Smooth muscle cell (in vitro differentiated cells): Measurements from ENCODE around the gene PSD4. TPM values are rescaled to one million over a fixed set of nuclear protein-coding genes. Genes with fewer than 3 reads are reported as not detected.

Source experiments
- DNase-seq: peaks from one replicate; lab custom pipeline; 2025; ENCODE audit not compliant: unreplicated experiment; lab: John Stamatoyannopoulos, UW
- H2AFZ ChIP-seq: fragments of 200-600 bp; sonication (generic); 2 replicates; pipeline ENCODE4 v1.6.0; 2016; ENCODE audit warnings: antibody characterized with exemption, low read depth, mild to moderate bottlenecking
- H3F3A ChIP-seq: fragments of 200-600 bp; sonication (generic); 2 replicates; pipeline ENCODE4 v1.6.0; 2017; ENCODE audit warnings: antibody characterized with exemption, low read depth
- H3K27ac ChIP-seq: fragments of 200-600 bp; sonication (generic); 2 replicates; pipeline ENCODE4 v1.5.1; 2016; ENCODE audit warnings: low read depth, mild to moderate bottlenecking
- H3K27me3 ChIP-seq: fragments of 200-600 bp; sonication (generic); 2 replicates; pipeline ENCODE4 v1.6.1; 2016; ENCODE audit warnings: low read depth, mild to moderate bottlenecking
- H3K36me3 ChIP-seq: fragments of 200-600 bp; sonication (generic); 2 replicates; pipeline ENCODE4 v1.5.1; 2016; ENCODE audit warnings: low read depth
- H3K4me1 ChIP-seq: fragments of 200-600 bp; sonication (generic); 2 replicates; pipeline ENCODE4 v1.5.1; 2016; ENCODE audit warnings: low read depth
- H3K4me2 ChIP-seq: fragments of 200-600 bp; sonication (generic); 2 replicates; pipeline ENCODE4 v1.6.0; 2016; ENCODE audit warnings: mild to moderate bottlenecking
- H3K4me3 ChIP-seq: fragments of 200-600 bp; sonication (generic); 2 replicates; pipeline ENCODE4 v1.5.1; 2016; ENCODE audit warnings: mild to moderate bottlenecking
- H3K79me2 ChIP-seq: fragments of 200-600 bp; sonication (generic); 2 replicates; pipeline ENCODE4 v1.6.0; 2016; ENCODE audit warnings: low read depth, mild to moderate bottlenecking
- H3K9ac ChIP-seq: fragments of 200-600 bp; sonication (generic); 2 replicates; pipeline ENCODE4 v1.6.0; 2016; ENCODE audit warnings: low read depth
- H3K9me3 ChIP-seq: fragments of 200-600 bp; sonication (generic); replicated peaks from 2 replicates; pipeline ENCODE4 v1.5.1; 2016; ENCODE audit warnings: low read depth
- H4K20me1 ChIP-seq: fragments of 200-600 bp; sonication (generic); 2 replicates; pipeline ENCODE4 v1.6.0; 2016; ENCODE audit warnings: low read depth
- WGBS: methylation state at CpG from one replicate; pipeline ENCODE4 v1.1.7; 2016; ENCODE audit warnings: low lambda C conversion rate; 5-methylcytosine and 5-hydroxymethylcytosine counted together
- polyA plus RNA-seq: library from polyadenylated mRNA; unstranded; fragments of >200 nt; fragmentation: Nextera tagmentation; extraction: Ambion mirVana; gene quantifications from 2 replicates; pipeline ENCODE4 v1.2.1, GENCODE V29; 2016
- total RNA-seq: library from RNA; depleted of rRNA; stranded (reverse); fragments of >200 nt; gene quantifications from 2 replicates; pipeline ENCODE4 v1.2.3, GENCODE V29; 2014
- TF ChIP-seq, protein P1 (sequence below): fragments of 200-600 bp; sonication (generic); IDR thresholded peaks from 2 replicates; pipeline ENCODE4 v1.5.1; 2017; ENCODE audit warnings: borderline replicate concordance, mild to moderate bottlenecking, antibody characterized with exemption; ENCODE audit not compliant: insufficient read depth, poor library complexity, severe bottlenecking

Gene PSD4
- total and polyA plus RNA-seq, 2 experiments from 2014 or later: 7.3 to 7.8 TPM

DNA sequence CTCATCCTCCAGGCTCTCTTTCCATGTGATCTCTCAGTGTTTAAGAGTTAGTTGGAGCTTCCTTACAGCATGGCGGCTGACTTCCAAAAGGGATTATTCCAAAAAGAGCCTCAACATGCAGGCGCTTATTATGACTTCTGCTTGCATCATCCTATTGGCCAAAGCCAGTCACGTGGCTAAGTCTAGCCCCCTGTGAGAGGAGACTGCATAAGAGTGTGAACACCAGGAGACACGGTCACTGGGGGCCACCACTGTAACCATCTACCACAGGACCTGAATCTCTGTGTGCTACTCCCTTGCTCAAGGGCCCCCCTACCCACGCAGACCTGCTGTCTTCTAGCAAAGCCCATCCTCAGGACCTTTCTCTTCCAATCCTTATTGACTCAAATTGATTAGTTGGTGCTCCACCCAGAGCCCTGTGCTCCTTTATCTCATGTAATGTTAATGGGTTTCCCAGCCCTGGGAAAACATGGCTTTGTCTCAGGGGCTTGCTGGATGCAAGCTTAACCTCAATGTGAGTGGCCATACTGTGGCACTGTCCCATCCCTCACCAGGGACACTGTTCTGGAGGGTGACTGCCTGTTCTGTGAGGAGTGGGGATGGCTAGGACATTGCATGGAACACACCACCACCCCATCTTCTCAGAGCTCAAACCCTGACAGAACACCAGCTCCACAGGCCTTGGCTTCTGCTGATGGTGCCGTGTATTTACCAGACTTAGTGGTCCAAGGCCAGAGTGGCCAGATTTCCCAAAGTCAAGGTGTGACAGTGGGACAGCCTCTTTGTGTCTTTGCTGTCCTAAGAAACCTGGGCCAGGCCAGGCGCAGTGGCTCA lies 42.2 kb upstream of the PSD4 start:
- WGBS: 91% methylated on average over 7 of the region's 7 CpGs
- TF ChIP-seq, protein P1, sequence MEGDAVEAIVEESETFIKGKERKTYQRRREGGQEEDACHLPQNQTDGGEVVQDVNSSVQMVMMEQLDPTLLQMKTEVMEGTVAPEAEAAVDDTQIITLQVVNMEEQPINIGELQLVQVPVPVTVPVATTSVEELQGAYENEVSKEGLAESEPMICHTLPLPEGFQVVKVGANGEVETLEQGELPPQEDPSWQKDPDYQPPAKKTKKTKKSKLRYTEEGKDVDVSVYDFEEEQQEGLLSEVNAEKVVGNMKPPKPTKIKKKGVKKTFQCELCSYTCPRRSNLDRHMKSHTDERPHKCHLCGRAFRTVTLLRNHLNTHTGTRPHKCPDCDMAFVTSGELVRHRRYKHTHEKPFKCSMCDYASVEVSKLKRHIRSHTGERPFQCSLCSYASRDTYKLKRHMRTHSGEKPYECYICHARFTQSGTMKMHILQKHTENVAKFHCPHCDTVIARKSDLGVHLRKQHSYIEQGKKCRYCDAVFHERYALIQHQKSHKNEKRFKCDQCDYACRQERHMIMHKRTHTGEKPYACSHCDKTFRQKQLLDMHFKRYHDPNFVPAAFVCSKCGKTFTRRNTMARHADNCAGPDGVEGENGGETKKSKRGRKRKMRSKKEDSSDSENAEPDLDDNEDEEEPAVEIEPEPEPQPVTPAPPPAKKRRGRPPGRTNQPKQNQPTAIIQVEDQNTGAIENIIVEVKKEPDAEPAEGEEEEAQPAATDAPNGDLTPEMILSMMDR: no peak
- no peak for DNase-seq

GRCh38 chr2:113132414-113133021 lies 41.3 kb upstream of the PSD4 start:
- Histone ChIP-seq H3K27ac (no peak overlapping the region), H4K20me1 (no peaks in the 10 kb centered on the region), H3K4me2 (no peak overlapping the region), H3K27me3 (no peaks in the 10 kb centered on the region), H3K4me1 (no peaks in the 10 kb centered on the region), H2AFZ (no peak overlapping the region), H3K9me3 (no peaks in the 10 kb centered on the region), H3K36me3 (no peaks in the 10 kb centered on the region), H3F3A (no peaks in the 10 kb centered on the region), H3K9ac (no peak overlapping the region), H3K4me3 (no peak overlapping the region), H3K79me2 (no peaks in the 10 kb centered on the region)
- no peak for DNase-seq
- 94% methylated on average over 17 of the region's 17 CpGs for WGBS
- TF ChIP-seq, protein P1: no peak

More for the DNA sequence above, 42.2 kb upstream of the PSD4 start:
- Histone ChIP-seq H3K4me2 (no peak overlapping the region), H2AFZ (no peak overlapping the region), H3K27me3 (no peaks in the 10 kb centered on the region), H3K27ac (no peak overlapping the region), H4K20me1 (no peaks in the 10 kb centered on the region), H3K4me3 (no peak overlapping the region), H3F3A (no peaks in the 10 kb centered on the region), H3K36me3 (no peaks in the 10 kb centered on the region), H3K4me1 (no peaks in the 10 kb centered on the region), H3K9me3 (no peaks in the 10 kb centered on the region), H3K79me2 (no peaks in the 10 kb centered on the region), H3K9ac (no peak overlapping the region)

GRCh38 chr2:113133704-113134598 lies 39.8 kb upstream of the PSD4 start:
- Histone ChIP-seq H3K4me1 (no peaks in the 10 kb centered on the region), H3F3A (no peaks in the 10 kb centered on the region), H3K4me2 (no peak overlapping the region), H3K4me3 (no peak overlapping the region), H3K36me3 (no peaks in the 10 kb centered on the region), H2AFZ (no peak overlapping the region), H3K79me2 (no peaks in the 10 kb centered on the region), H3K27ac (no peak overlapping the region), H3K9ac (no peak overlapping the region), H3K9me3 (no peaks in the 10 kb centered on the region), H3K27me3 (no peaks in the 10 kb centered on the region), H4K20me1 (no peaks in the 10 kb centered on the region)
- 76% methylated on average over 7 of the region's 7 CpGs for WGBS
- TF ChIP-seq, protein P1: no peak
- DNase-seq: no peak
